ENCODE data around the gene OLA1.
A peak's percentile ranks its signal among the peaks of the same experiment; 100 is the strongest.

OLA1 gene

GRCh38 chr2:174149530-174149929, 98.8 kb downstream of the OLA1 start:
- in situ Hi-C loops (cut with HindIII; ENCODE audit: low pct_ligation_motif_present, low pct_unique_long_range_greater_than_20kb, low sequenced_read_pairs) = no loop called here

GRCh38 chr2:174148833-174149232, 99.5 kb downstream of the OLA1 start:
- in situ Hi-C loops (cut with HindIII; ENCODE audit: low pct_ligation_motif_present, low pct_unique_long_range_greater_than_20kb, low sequenced_read_pairs) = no loop called here
- DNase-seq = no peak

More at GRCh38 chr2:174149530-174149929, 98.8 kb downstream of the OLA1 start:
- DNase-seq = no peak

- in situ Hi-C loops (cut with HindIII; ENCODE audit: low pct_ligation_motif_present, low pct_unique_long_range_greater_than_20kb, low sequenced_read_pairs) = no loop called here
- peak; percentile 28 for DNase-seq
Observed at GRCh38 chr2:174145827-174146226, 102.5 kb downstream of the OLA1 start.

- in situ Hi-C loops (cut with HindIII; ENCODE audit: low pct_ligation_motif_present, low pct_unique_long_range_greater_than_20kb, low sequenced_read_pairs) = no loop called here
- no peak for DNase-seq
Observed at GRCh38 chr2:174142290-174142689, 106.0 kb downstream of the OLA1 start.

- in situ Hi-C loops (cut with HindIII; ENCODE audit: low pct_ligation_motif_present, low pct_unique_long_range_greater_than_20kb, low sequenced_read_pairs) = no loop called here
- DNase-seq = no peak
Observed at GRCh38 chr2:174138161-174138560, 110.2 kb downstream of the OLA1 start.

- DNase-seq = no peak
Observed at GRCh38 chr2:174135981-174136380, 112.4 kb downstream of the OLA1 start.

GRCh38 chr2:174125090-174125489, 123.2 kb downstream of the OLA1 start:
- in situ Hi-C loops (cut with HindIII; ENCODE audit: low pct_ligation_motif_present, low pct_unique_long_range_greater_than_20kb, low sequenced_read_pairs) = no loop called here
- DNase-seq = no peak

More at GRCh38 chr2:174135981-174136380, 112.4 kb downstream of the OLA1 start:
- in situ Hi-C loops (cut with HindIII; ENCODE audit: low pct_ligation_motif_present, low pct_unique_long_range_greater_than_20kb, low sequenced_read_pairs) = no loop called here

GRCh38 chr2:174124181-174124580, 124.2 kb downstream of the OLA1 start:
- no peak for DNase-seq
- in situ Hi-C loops (cut with HindIII; ENCODE audit: low pct_ligation_motif_present, low pct_unique_long_range_greater_than_20kb, low sequenced_read_pairs) = no loop called here

GRCh38 chr2:174122185-174122584, 126.1 kb downstream of the OLA1 start:
- in situ Hi-C loops (cut with HindIII; ENCODE audit: low pct_ligation_motif_present, low pct_unique_long_range_greater_than_20kb, low sequenced_read_pairs) = no loop called here
- DNase-seq = no peak

GRCh38 chr2:174121612-174122011, 126.7 kb downstream of the OLA1 start:
- in situ Hi-C loops (cut with HindIII; ENCODE audit: low pct_ligation_motif_present, low pct_unique_long_range_greater_than_20kb, low sequenced_read_pairs) = no loop called here
- DNase-seq = no peak

- in situ Hi-C loops (cut with HindIII; ENCODE audit: low pct_ligation_motif_present, low pct_unique_long_range_greater_than_20kb, low sequenced_read_pairs) = no loop called here
- no peak for DNase-seq
Observed at GRCh38 chr2:174121175-174121574, 127.2 kb downstream of the OLA1 start.

GRCh38 chr2:174120346-174120745, 128.0 kb downstream of the OLA1 start:
- in situ Hi-C loops (cut with HindIII; ENCODE audit: low pct_ligation_motif_present, low pct_unique_long_range_greater_than_20kb, low sequenced_read_pairs) = no loop called here
- DNase-seq = peak; percentile 27

GRCh38 chr2:174117951-174118930, 130.1 kb downstream of the OLA1 start:
- DNase-seq = peak; percentile 26
- in situ Hi-C loops (cut with HindIII; ENCODE audit: low pct_ligation_motif_present, low pct_unique_long_range_greater_than_20kb, low sequenced_read_pairs) = no loop called here

- in situ Hi-C loops (cut with HindIII; ENCODE audit: low pct_ligation_motif_present, low pct_unique_long_range_greater_than_20kb, low sequenced_read_pairs) = no loop called here
Observed at GRCh38 chr2:174112073-174112472, 136.3 kb downstream of the OLA1 start.

GRCh38 chr2:174108579-174108978, 139.8 kb downstream of the OLA1 start:
- in situ Hi-C loops (cut with HindIII; ENCODE audit: low pct_ligation_motif_present, low pct_unique_long_range_greater_than_20kb, low sequenced_read_pairs) = no loop called here
- no peak for DNase-seq

More at GRCh38 chr2:174112073-174112472, 136.3 kb downstream of the OLA1 start:
- DNase-seq = no peak

- no peak for DNase-seq
Observed at GRCh38 chr2:174106736-174107135, 141.6 kb downstream of the OLA1 start.

GRCh38 chr2:174094542-174094941, 153.8 kb downstream of the OLA1 start:
- no peak for DNase-seq
- in situ Hi-C loops (cut with HindIII; ENCODE audit: low pct_ligation_motif_present, low pct_unique_long_range_greater_than_20kb, low sequenced_read_pairs) = no loop called here

More at GRCh38 chr2:174106736-174107135, 141.6 kb downstream of the OLA1 start:
- in situ Hi-C loops (cut with HindIII; ENCODE audit: low pct_ligation_motif_present, low pct_unique_long_range_greater_than_20kb, low sequenced_read_pairs) = no loop called here

- in situ Hi-C loops (cut with HindIII; ENCODE audit: low pct_ligation_motif_present, low pct_unique_long_range_greater_than_20kb, low sequenced_read_pairs) = no loop called here
- DNase-seq = no peak
Observed at GRCh38 chr2:174090476-174090875, 157.9 kb downstream of the OLA1 start.

- no peak for DNase-seq
- in situ Hi-C loops (cut with HindIII; ENCODE audit: low pct_ligation_motif_present, low pct_unique_long_range_greater_than_20kb, low sequenced_read_pairs) = no loop called here
Observed at GRCh38 chr2:174088706-174089460, 159.4 kb downstream of the OLA1 start.
